GM12878 (cell line): ENCODE measurements around the gene TMEM72. TPM values are rescaled to one million over a fixed set of nuclear protein-coding genes. Genes with fewer than 3 reads are reported as not detected.
A peak's percentile ranks its signal among the peaks of the same experiment; 100 is the strongest.

Source experiments
- ATAC-seq: fragments of 200-7000 bp; cut with Tn5 transposase; 3 replicates; pipeline ENCODE4 v1.9.1; 2020; ENCODE audit warnings: mild to moderate bottlenecking, moderate library complexity
- BruUV-seq: library from RNA; stranded (reverse); fragments of 400-500 nt; replicated peaks from 2 replicates; lab custom pipeline; 2021; lab: Mats Ljungman, UMichigan
- CTCF ChIA-PET: fragments of 300-600 bp; sonication (Branson Sonifier 250); formaldehyde crosslinking; extraction: SDS; loops from one replicate; lab custom pipeline; 2021; ENCODE audit warnings: inconsistent platforms; lab: Yijun Ruan, JAX
- POLR2A ChIA-PET: fragments of 350-600 bp; formaldehyde crosslinking; extraction: SDS; loops from one replicate; lab custom pipeline; 2021; ENCODE audit warnings: inconsistent platforms; lab: Charles Lee
- RAD21 ChIA-PET: fragments of 300-600 bp; sonication (Branson Sonifier 250); formaldehyde crosslinking; loops from one replicate; lab custom pipeline; 2023; ENCODE audit warnings: antibody characterized with exemption; ENCODE audit not compliant: unreplicated experiment; lab: Charles Lee
- SMC1A ChIA-PET: fragments of 300-600 bp; sonication (Branson Sonifier 250); formaldehyde crosslinking; loops from one replicate; lab custom pipeline; 2023; ENCODE audit not compliant: unreplicated experiment, uncharacterized antibody; lab: Charles Lee
- DNase-seq: peaks from one replicate; pipeline ENCODE4 v3.0.0-alpha.2; 2011; ENCODE audit warnings: low read depth, low spot score
- FAIRE-seq: peaks from 3 replicates; lab custom pipeline; 2011; peaks lifted over from hg19 to GRCh38; lab: Jason Lieb, UNC
- H2AFZ ChIP-seq: 2 replicates; pipeline ENCODE4 v1.6.0; 2011; ENCODE audit warnings: low read depth, low read length, control low read depth; ENCODE audit not compliant: control insufficient read depth
- H3K27ac ChIP-seq: 2 replicates; pipeline ENCODE4 v1.5.1; 2011; ENCODE audit warnings: control low read depth; ENCODE audit not compliant: control insufficient read depth, insufficient read depth
- H3K27me3 ChIP-seq, 2 experiments: replicated peaks in 1 of 2; 2 replicates each; pipeline versions ENCODE4 v1.6.0 to v1.6.1; 2011; ENCODE audit warnings: low read length in 1 of 2; ENCODE audit not compliant: control insufficient read depth in 2 of 2, insufficient read depth in 2 of 2
- H3K36me3 ChIP-seq, 2 experiments: 2 replicates each; pipeline ENCODE4 v1.5.1; 2011; ENCODE audit warnings: low read length in 1 of 2; ENCODE audit not compliant: control insufficient read depth in 2 of 2, insufficient read depth in 2 of 2
- H3K4me1 ChIP-seq: 2 replicates; pipeline ENCODE4 v1.6.1; 2011; ENCODE audit warnings: mild to moderate bottlenecking, low read length, moderate library complexity, mixed read lengths; ENCODE audit not compliant: control insufficient read depth, insufficient read depth
- H3K4me2 ChIP-seq: 2 replicates; pipeline ENCODE4 v1.6.0; 2011; ENCODE audit warnings: control low read depth; ENCODE audit not compliant: control insufficient read depth, insufficient read depth
- H3K4me3 ChIP-seq: fragments of 200-600 bp; sonication (generic); 2 replicates; pipeline ENCODE4 v1.5.1; 2016
- H3K79me2 ChIP-seq: 2 replicates; pipeline ENCODE4 v1.6.0; 2011; ENCODE audit warnings: low read length; ENCODE audit not compliant: control insufficient read depth, insufficient read depth
- H3K9ac ChIP-seq: 2 replicates; pipeline ENCODE4 v1.8.0; 2011; ENCODE audit warnings: low read length, control low read depth, mixed read lengths; ENCODE audit not compliant: control insufficient read depth, insufficient read depth
- H3K9me3 ChIP-seq: replicated peaks from 3 replicates; pipeline ENCODE4 v1.5.1; 2011; ENCODE audit warnings: mild to moderate bottlenecking, low read length; ENCODE audit not compliant: control insufficient read depth, insufficient read depth
- H4K20me1 ChIP-seq: 2 replicates; pipeline ENCODE4 v1.6.0; 2011; ENCODE audit not compliant: control insufficient read depth, insufficient read depth
- BMI1 ChIP-seq: fragments of 450-650 bp; IDR thresholded peaks from 2 replicates; pipeline ENCODE4 v1.6.1; 2016; ENCODE audit warnings: mild to moderate bottlenecking, moderate library complexity, borderline replicate concordance
- CBX3 ChIP-seq: fragments of 200-600 bp; sonication (generic); IDR thresholded peaks from 2 replicates; pipeline ENCODE4 v1.6.1; 2016; ENCODE audit warnings: low read depth, borderline replicate concordance
- CEBPB ChIP-seq, 2 experiments: fragments of 150-350 bp in 1 of 2; IDR thresholded peaks; 2 replicates each; pipeline ENCODE4 v1.6.1; 2012 to 2014; ENCODE audit warnings: low read depth in 2 of 2, low read length in 2 of 2, borderline replicate concordance in 1 of 2, inconsistent platforms in 1 of 2
- JUNB ChIP-seq: IDR thresholded peaks from 2 replicates; pipeline ENCODE4 v1.6.1; 2016; ENCODE audit warnings: antibody characterized with exemption, mild to moderate bottlenecking
- KAT2A ChIP-seq: conservative IDR thresholded peaks from 2 replicates; pipeline ENCODE4 v1.6.1; 2011; ENCODE audit warnings: low read depth, low read length; ENCODE audit not compliant: control insufficient read depth
- MEF2A ChIP-seq: IDR thresholded peaks from 2 replicates; pipeline ENCODE4 v1.6.1; 2011; ENCODE audit warnings: low read depth, mild to moderate bottlenecking, low read length, moderate library complexity; ENCODE audit not compliant: insufficient read depth
- MTA2 ChIP-seq: fragments of 450-650 bp; IDR thresholded peaks from 2 replicates; pipeline ENCODE4 v1.6.1; 2016; ENCODE audit warnings: low read depth, mild to moderate bottlenecking, moderate library complexity
- NFXL1 ChIP-seq: fragments of 450-650 bp; IDR thresholded peaks from 2 replicates; pipeline ENCODE4 v1.6.1; 2017; ENCODE audit warnings: antibody characterized with exemption, mild to moderate bottlenecking, borderline replicate concordance
- RBBP5 ChIP-seq: fragments of 200-600 bp; sonication (generic); conservative IDR thresholded peaks from 2 replicates; pipeline ENCODE4 v1.6.1; 2016
- SMAD1 ChIP-seq: fragments of 450-650 bp; IDR thresholded peaks from 2 replicates; pipeline ENCODE4 v1.6.1; 2018; ENCODE audit warnings: mild to moderate bottlenecking, low read depth; ENCODE audit not compliant: partially characterized antibody
- ZBED1 ChIP-seq: IDR thresholded peaks from 2 replicates; pipeline ENCODE4 v1.6.1; 2016; ENCODE audit warnings: borderline replicate concordance
- ZNF622 ChIP-seq: fragments of 450-650 bp; IDR thresholded peaks from 2 replicates; pipeline ENCODE4 v1.6.1; 2017; ENCODE audit warnings: mild to moderate bottlenecking, inconsistent platforms
- WGBS: methylation state at CpG from one replicate; pipeline ENCODE4 v1.1.6; 2016; ENCODE audit warnings: low lambda C conversion rate; ENCODE audit not compliant: insufficient replicate concordance, insufficient coverage; ENCODE audit errors: missing lambda C conversion rate; 5-methylcytosine and 5-hydroxymethylcytosine counted together
- in situ Hi-C: fragments of 300-500 bp; cut with MboI; formaldehyde crosslinking; loops from 9 replicates; pipeline ENCODE4 v1.14.3; 2018; ENCODE audit warnings: mixed read lengths
- intact Hi-C: fragments of 100-400 bp; cut with micrococcal nuclease; formaldehyde crosslinking; loops from one replicate; pipeline ENCODE4 v1.14.2; 2022; ENCODE audit not compliant: unreplicated experiment
- polyA plus RNA-seq, 11 experiments: library from polyadenylated mRNA; depleted of rRNA in 4 of 11; unstranded in 6 of 11; stranded (reverse) in 5 of 11; fragments of >200 nt; fragmentation: Nextera tagmentation in 4 of 11; fragmentation: Illumina TruSeq in 1 of 11; extraction: Ambion mirVana in 4 of 11; extraction: Trizol in 1 of 11; gene quantifications; 1 replicate in 1 of 11; 2 replicates in 10 of 11; pipeline versions ENCODE4 v1.2.1 to v1.2.3, GENCODE V29; 2011 to 2016; ENCODE audit warnings: inconsistent platforms in 2 of 11, missing spikeins in 2 of 11, low read depth in 1 of 11
- total RNA-seq, 4 experiments: library from RNA; depleted of rRNA in 3 of 4; stranded (reverse); fragments of >200 nt in 3 of 4; fragmentation: Illumina TruSeq in 1 of 4; extraction: Trizol in 1 of 4; gene quantifications; 2 replicates each; pipeline versions ENCODE4 v1.2.1 to v1.2.3, GENCODE V29; 2013 to 2021
- TF ChIP-seq, protein P1 (sequence below): fragments of 450-650 bp; IDR thresholded peaks from 2 replicates; pipeline ENCODE4 v1.6.1; 2016; ENCODE audit warnings: mild to moderate bottlenecking
- TF ChIP-seq, protein P2 (sequence below): IDR thresholded peaks from 2 replicates; pipeline ENCODE4 v1.6.1; 2012; ENCODE audit warnings: low read length, inconsistent platforms
- TF ChIP-seq, protein P3 (sequence below): IDR thresholded peaks from 2 replicates; pipeline ENCODE4 v1.6.1; 2011; ENCODE audit warnings: low read depth, low read length, improper control_type of control experiment, borderline replicate concordance
- TF ChIP-seq, protein P4 (sequence below): fragments of 150-350 bp; IDR thresholded peaks from 2 replicates; pipeline ENCODE4 v1.6.1; 2014; ENCODE audit warnings: mild to moderate bottlenecking, low read depth, low read length

Gene TMEM72
- total and polyA plus RNA-seq, 10 of the 15 experiments (the other 5 are each of a cell fraction or from before 2014, with no cell fraction given): 0.12 TPM; not detected in 9

DNA sequence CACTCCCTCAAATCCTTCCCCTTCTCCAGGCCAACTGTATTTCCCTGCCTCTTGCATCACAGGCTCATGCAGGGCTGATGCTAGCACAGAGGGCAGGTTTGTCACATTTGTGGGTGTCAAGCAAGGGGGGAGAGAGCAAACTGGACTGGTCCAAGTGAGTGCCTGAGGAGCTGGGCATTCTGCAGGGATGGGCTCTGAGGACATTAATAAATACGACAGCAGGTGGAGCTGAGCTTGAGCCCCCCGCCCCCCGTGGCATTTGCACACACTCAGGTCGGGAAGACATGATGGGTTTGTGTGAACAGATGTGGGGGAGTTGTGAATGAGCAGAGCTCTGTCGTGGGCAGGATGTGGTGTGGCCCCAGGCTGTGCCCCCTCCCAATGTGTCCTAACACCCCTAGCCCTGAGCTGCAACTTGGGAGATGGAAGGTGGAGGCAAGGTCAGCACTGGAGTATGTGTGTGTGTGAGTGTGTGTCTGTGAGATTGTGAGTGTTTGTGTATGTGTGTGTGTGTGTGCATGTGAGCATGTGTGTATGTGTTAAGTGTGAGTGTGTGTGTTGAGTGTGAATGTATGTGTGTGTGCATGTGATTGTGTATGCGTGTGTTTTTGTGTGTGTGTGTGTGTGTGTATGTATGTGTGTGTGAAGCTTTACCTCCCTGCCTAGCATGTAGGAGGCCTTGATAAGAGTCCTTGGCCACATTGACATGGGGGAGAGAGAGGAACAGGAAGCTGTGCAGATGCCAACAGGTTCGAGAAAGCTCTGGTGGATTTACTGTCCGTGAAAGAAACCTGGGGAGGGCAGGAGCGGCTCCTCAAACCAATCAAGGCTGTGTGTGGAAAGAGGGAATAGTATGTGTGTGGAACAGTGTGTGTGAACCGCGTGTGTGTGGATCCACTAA lies 57.6 kb downstream of the TMEM72 start (continued):
- TF ChIP-seq, protein P1, sequence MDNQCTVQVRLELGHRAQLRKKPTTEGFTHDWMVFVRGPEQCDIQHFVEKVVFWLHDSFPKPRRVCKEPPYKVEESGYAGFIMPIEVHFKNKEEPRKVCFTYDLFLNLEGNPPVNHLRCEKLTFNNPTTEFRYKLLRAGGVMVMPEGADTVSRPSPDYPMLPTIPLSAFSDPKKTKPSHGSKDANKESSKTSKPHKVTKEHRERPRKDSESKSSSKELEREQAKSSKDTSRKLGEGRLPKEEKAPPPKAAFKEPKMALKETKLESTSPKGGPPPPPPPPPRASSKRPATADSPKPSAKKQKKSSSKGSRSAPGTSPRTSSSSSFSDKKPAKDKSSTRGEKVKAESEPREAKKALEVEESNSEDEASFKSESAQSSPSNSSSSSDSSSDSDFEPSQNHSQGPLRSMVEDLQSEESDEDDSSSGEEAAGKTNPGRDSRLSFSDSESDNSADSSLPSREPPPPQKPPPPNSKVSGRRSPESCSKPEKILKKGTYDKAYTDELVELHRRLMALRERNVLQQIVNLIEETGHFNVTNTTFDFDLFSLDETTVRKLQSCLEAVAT: peak; percentile 54; the same call in 1 of the 2 replicates
- TF ChIP-seq CBX3: no peak
- no peak for TF ChIP-seq BMI1
- peak; percentile 23 for TF ChIP-seq MTA2
- TF ChIP-seq KAT2A: no peak
- no peak for TF ChIP-seq NFXL1
- TF ChIP-seq RBBP5: no peak
- TF ChIP-seq ZBED1: no peak

DNA sequence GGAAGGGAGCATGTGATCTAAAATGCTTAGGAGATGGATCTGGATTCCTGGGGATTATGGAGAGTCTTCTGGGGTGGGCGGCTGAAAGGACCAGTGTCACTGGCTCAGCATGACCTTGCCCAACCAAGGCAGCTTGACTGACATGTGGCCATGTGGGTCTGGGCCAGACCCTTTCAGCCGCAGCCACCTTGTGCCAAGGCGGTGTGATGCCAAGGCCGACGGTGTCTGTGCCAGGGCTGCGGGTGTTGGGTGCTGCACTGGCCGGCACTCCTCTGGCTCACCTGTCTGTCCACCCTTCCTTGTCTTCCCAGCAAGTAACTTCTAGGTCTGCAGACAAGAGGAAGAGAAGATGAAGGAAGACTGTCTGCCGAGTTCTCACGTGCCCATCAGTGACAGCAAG lies 58.7 kb downstream of the TMEM72 start:
- ATAC-seq: no peak
- no peaks in the 10 kb centered on the region for H3K9me3 ChIP-seq
- RAD21 ChIA-PET: interaction anchor here (5.0 to 9.2 kb wide), 2 partner anchors 9 to 36 kb away, joined by 34 to 124 read pairs; partner anchors contain the start of gene DEPP1
- peaks cover 0 to 8% of the 10 kb centered on the region in 2 experiments; a peak in 2 of 4 replicates for H3K36me3 ChIP-seq
- BruUV-seq: no TSS peak
- no peak overlapping the region for H3K4me3 ChIP-seq
- intact Hi-C loops (loop anchor here (10.0 kb wide), 2 partner anchors 405 to 1825 kb away; partner anchors contain the start of gene ALOX5), in situ Hi-C loops (loop anchor here (10.0 to 25.0 kb wide), 2 partner anchors 1565 to 1808 kb away; partner anchors contain the start of gene HNRNPF)
- over 99% methylated on average over 7 of the region's 9 CpGs for WGBS
- H3K9ac ChIP-seq: no peak overlapping the region
- no peak overlapping the region for H3K4me2 ChIP-seq
- SMC1A ChIA-PET: interaction anchor here (5.9 kb wide), 1 partner anchor 10 kb away, joined by 43 read pairs; the partner anchor contains the start of gene DEPP1
- CTCF ChIA-PET: interaction anchor here (7.9 kb wide), 1 partner anchor 22 kb away, joined by 80 read pairs; no protein-coding TSS in a partner anchor
- H2AFZ ChIP-seq: no peak overlapping the region
- peaks cover 9% of the 10 kb centered on the region; the same call in 1 of the 2 replicates for H3K79me2 ChIP-seq
- peaks cover 68% of the 10 kb centered on the region for H3K4me1 ChIP-seq
- no peaks in the 10 kb centered on the region for H3K27me3 ChIP-seq
- POLR2A ChIA-PET: interaction anchor here (0.6 to 14.0 kb wide), 4 partner anchors 9 to 933 kb away, joined by 3 to 174 read pairs (median 57); partner anchors contain the start of gene DEPP1
- DNase-seq: no peak
- no peak overlapping the region for H3K27ac ChIP-seq
- FAIRE-seq: no peak
- no peaks in the 10 kb centered on the region for H4K20me1 ChIP-seq
- TF ChIP-seq, protein P2, sequence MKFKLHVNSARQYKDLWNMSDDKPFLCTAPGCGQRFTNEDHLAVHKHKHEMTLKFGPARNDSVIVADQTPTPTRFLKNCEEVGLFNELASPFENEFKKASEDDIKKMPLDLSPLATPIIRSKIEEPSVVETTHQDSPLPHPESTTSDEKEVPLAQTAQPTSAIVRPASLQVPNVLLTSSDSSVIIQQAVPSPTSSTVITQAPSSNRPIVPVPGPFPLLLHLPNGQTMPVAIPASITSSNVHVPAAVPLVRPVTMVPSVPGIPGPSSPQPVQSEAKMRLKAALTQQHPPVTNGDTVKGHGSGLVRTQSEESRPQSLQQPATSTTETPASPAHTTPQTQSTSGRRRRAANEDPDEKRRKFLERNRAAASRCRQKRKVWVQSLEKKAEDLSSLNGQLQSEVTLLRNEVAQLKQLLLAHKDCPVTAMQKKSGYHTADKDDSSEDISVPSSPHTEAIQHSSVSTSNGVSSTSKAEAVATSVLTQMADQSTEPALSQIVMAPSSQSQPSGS: no peak
- TF ChIP-seq ZNF622: no peak
- TF ChIP-seq, protein P3, sequence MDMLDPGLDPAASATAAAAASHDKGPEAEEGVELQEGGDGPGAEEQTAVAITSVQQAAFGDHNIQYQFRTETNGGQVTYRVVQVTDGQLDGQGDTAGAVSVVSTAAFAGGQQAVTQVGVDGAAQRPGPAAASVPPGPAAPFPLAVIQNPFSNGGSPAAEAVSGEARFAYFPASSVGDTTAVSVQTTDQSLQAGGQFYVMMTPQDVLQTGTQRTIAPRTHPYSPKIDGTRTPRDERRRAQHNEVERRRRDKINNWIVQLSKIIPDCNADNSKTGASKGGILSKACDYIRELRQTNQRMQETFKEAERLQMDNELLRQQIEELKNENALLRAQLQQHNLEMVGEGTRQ: no peak
- TF ChIP-seq, protein P4, sequence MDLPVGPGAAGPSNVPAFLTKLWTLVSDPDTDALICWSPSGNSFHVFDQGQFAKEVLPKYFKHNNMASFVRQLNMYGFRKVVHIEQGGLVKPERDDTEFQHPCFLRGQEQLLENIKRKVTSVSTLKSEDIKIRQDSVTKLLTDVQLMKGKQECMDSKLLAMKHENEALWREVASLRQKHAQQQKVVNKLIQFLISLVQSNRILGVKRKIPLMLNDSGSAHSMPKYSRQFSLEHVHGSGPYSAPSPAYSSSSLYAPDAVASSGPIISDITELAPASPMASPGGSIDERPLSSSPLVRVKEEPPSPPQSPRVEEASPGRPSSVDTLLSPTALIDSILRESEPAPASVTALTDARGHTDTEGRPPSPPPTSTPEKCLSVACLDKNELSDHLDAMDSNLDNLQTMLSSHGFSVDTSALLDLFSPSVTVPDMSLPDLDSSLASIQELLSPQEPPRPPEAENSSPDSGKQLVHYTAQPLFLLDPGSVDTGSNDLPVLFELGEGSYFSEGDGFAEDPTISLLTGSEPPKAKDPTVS: no peak
- no peak for TF ChIP-seq MEF2A
- no peak for TF ChIP-seq SMAD1
- no peak for TF ChIP-seq CEBPB (IDR thresholded peaks at IDR 0.05; ENCODE audit: borderline replicate concordance in 1 of 2, low read depth in 2 of 2, low read length in 2 of 2)
- TF ChIP-seq JUNB: no peak
